SK-N-SH (cell line): ENCODE measurements around the gene FGG. TPM values are rescaled to one million over a fixed set of nuclear protein-coding genes. Genes with fewer than 3 reads are reported as not detected.

ENCODE experiments used
- CTCF ChIA-PET: fragments of 300-600, 350-600 bp; formaldehyde crosslinking; extraction: SDS; loops from one replicate; lab custom pipeline; 2021; lab: Yijun Ruan, JAX
- POLR2A ChIA-PET: fragments of 350-600 bp; sonication (Branson Sonifier 250); formaldehyde crosslinking; extraction: SDS; loops from one replicate; lab custom pipeline; 2020; ENCODE audit warnings: antibody characterized with exemption, inconsistent platforms; lab: Yijun Ruan, JAX
- DNase-seq: peaks from one replicate; pipeline ENCODE4 v3.0.0; 2012
- H2AFZ ChIP-seq: fragments of 200-600 bp; sonication (generic); 2 replicates; pipeline ENCODE4 v1.8.1; 2016; ENCODE audit warnings: antibody characterized with exemption, mild to moderate bottlenecking, low read depth
- H3F3A ChIP-seq: fragments of 200-600 bp; sonication (generic); replicated peaks from 2 replicates; pipeline ENCODE3; 2016; ENCODE audit warnings: antibody characterized with exemption, mild to moderate bottlenecking; ENCODE audit not compliant: insufficient read depth
- H3K27ac ChIP-seq, 2 experiments: fragments of 200-500 bp in 1 of 2; fragments of 200-600 bp in 1 of 2; sonication (Bioruptor generic) in 1 of 2; sonication (generic), shearing (Covaris generic) in 1 of 2; 2 replicates each; pipeline versions ENCODE4 v1.5.1 to v1.6.1; 2014 to 2016; ENCODE audit warnings: low read depth in 2 of 2, inconsistent platforms in 1 of 2, low read length in 1 of 2, mild to moderate bottlenecking in 1 of 2, mixed read lengths in 1 of 2
- H3K27me3 ChIP-seq: fragments of 200-600 bp; sonication (generic), shearing (Covaris generic); 2 replicates; pipeline ENCODE4 v1.6.1; 2016; ENCODE audit warnings: mixed run types; ENCODE audit not compliant: insufficient read depth
- H3K36me3 ChIP-seq, 2 experiments: fragments of 200-500 bp in 1 of 2; fragments of 200-600 bp in 1 of 2; sonication (Bioruptor generic) in 1 of 2; sonication (generic) in 1 of 2; replicated peaks in 1 of 2; 2 replicates each; pipeline versions ENCODE3 to v1.5.1; 2014 to 2016; ENCODE audit warnings: low read length in 1 of 2, mild to moderate bottlenecking in 1 of 2; ENCODE audit not compliant: insufficient read depth in 2 of 2, control insufficient read depth in 1 of 2
- H3K4me1 ChIP-seq, 2 experiments: fragments of 200-500 bp in 1 of 2; fragments of 200-600 bp in 1 of 2; sonication (Bioruptor generic) in 1 of 2; sonication (generic), shearing (Covaris generic) in 1 of 2; 2 replicates each; pipeline versions ENCODE4 v1.5.1 to v1.6.1; 2014 to 2016; ENCODE audit warnings: low read depth in 1 of 2, low read length in 1 of 2, mixed run types in 1 of 2; ENCODE audit not compliant: insufficient read depth in 2 of 2, control insufficient read depth in 1 of 2
- H3K4me2 ChIP-seq: fragments of 200-600 bp; sonication (generic), shearing (Covaris generic); 2 replicates; pipeline ENCODE4 v1.6.1; 2017; ENCODE audit warnings: mixed run types
- H3K4me3 ChIP-seq, 2 experiments: fragments of 200-500 bp in 1 of 2; fragments of 200-600 bp in 1 of 2; sonication (Bioruptor generic) in 1 of 2; sonication (generic), shearing (Covaris generic) in 1 of 2; 2 replicates each; pipeline versions ENCODE4 v1.5.1 to v1.8.1; 2014 to 2016; ENCODE audit warnings: low read depth in 2 of 2, inconsistent platforms in 1 of 2, low read length in 1 of 2, mild to moderate bottlenecking in 1 of 2, mixed read lengths in 1 of 2, moderate library complexity in 1 of 2
- H3K79me2 ChIP-seq: fragments of 200-600 bp; sonication (generic); 2 replicates; pipeline ENCODE4 v1.8.1; 2017; ENCODE audit warnings: mild to moderate bottlenecking; ENCODE audit not compliant: insufficient read depth
- H3K9ac ChIP-seq: fragments of 200-600 bp; sonication (generic); 2 replicates; pipeline ENCODE4 v1.6.1; 2017; ENCODE audit warnings: mixed run types
- H3K9me2 ChIP-seq: fragments of 200-600 bp; sonication (generic); 2 replicates; pipeline ENCODE4 v1.6.1; 2017; ENCODE audit warnings: mixed run types
- H3K9me3 ChIP-seq: fragments of 200-600 bp; sonication (generic); 2 replicates; pipeline ENCODE4 v1.6.1; 2017; ENCODE audit warnings: mixed run types, mild to moderate bottlenecking, moderate library complexity
- H4K20me1 ChIP-seq: fragments of 200-600 bp; sonication (generic); 2 replicates; pipeline ENCODE4 v1.6.1; 2017; ENCODE audit warnings: mild to moderate bottlenecking, mixed run types; ENCODE audit not compliant: insufficient read depth
- CTCF ChIP-seq: fragments of 200-600 bp; sonication (generic); IDR thresholded peaks from 2 replicates; pipeline ENCODE4 v1.6.1; 2017; ENCODE audit warnings: antibody characterized with exemption, mild to moderate bottlenecking, moderate library complexity
- EP300 ChIP-seq, 2 experiments: IDR thresholded peaks; 2 replicates each; pipeline versions ENCODE4 v1.4.0 to v1.6.1; 2012; ENCODE audit warnings: borderline replicate concordance in 1 of 2, low read depth in 1 of 2, low read length in 1 of 2
- FOXJ3 ChIP-seq: sonication (generic); formaldehyde crosslinking; IDR thresholded peaks from 2 replicates; pipeline ENCODE4 v1.5.1; 2020; ENCODE audit warnings: mild to moderate bottlenecking, missing genetic modification reagents
- FOXM1 ChIP-seq: IDR thresholded peaks from 2 replicates; pipeline ENCODE4 v1.4.0; 2012; ENCODE audit warnings: low read depth, mild to moderate bottlenecking
- GABPA ChIP-seq: IDR thresholded peaks from 2 replicates; pipeline ENCODE4 v1.4.0; 2012; ENCODE audit warnings: low read depth, mild to moderate bottlenecking
- GATA2 ChIP-seq: sonication (generic); formaldehyde crosslinking; IDR thresholded peaks from 2 replicates; pipeline ENCODE4 v1.5.0; 2020; ENCODE audit warnings: mild to moderate bottlenecking, missing genetic modification reagents
- MEF2A ChIP-seq: IDR thresholded peaks from 2 replicates; pipeline ENCODE4 v1.4.0; 2012; ENCODE audit warnings: low read depth, borderline replicate concordance
- NFIC ChIP-seq: IDR thresholded peaks from 2 replicates; pipeline ENCODE4 v1.4.0; 2012; ENCODE audit warnings: borderline replicate concordance
- NRF1 ChIP-seq: IDR thresholded peaks from 2 replicates; pipeline ENCODE4 v1.6.1; 2012; ENCODE audit warnings: low read depth, mild to moderate bottlenecking, low read length
- POLR2AphosphoS5 ChIP-seq: IDR thresholded peaks from 2 replicates; pipeline ENCODE4 v1.6.1; 2012; ENCODE audit warnings: low read depth, low read length
- RCOR1 ChIP-seq: fragments of 150-350 bp; IDR thresholded peaks from 2 replicates; pipeline ENCODE4 v1.6.1; 2017; ENCODE audit warnings: antibody characterized with exemption, low read length
- REST ChIP-seq: IDR thresholded peaks from 2 replicates; pipeline ENCODE4 v1.6.1; 2012; ENCODE audit warnings: mild to moderate bottlenecking, low read depth, low read length, moderate library complexity
- RFX5 ChIP-seq: IDR thresholded peaks from 2 replicates; pipeline ENCODE4 v1.6.1; 2012; ENCODE audit warnings: mild to moderate bottlenecking, improper control_type of control experiment, low read length
- RXRA ChIP-seq: IDR thresholded peaks from 2 replicates; pipeline ENCODE4 v1.4.0; 2012; ENCODE audit warnings: low read depth, mild to moderate bottlenecking, borderline replicate concordance
- TEAD4 ChIP-seq: IDR thresholded peaks from 2 replicates; pipeline ENCODE4 v1.4.0; 2012; ENCODE audit warnings: mild to moderate bottlenecking, borderline replicate concordance; ENCODE audit not compliant: insufficient read depth
- ZBTB33 ChIP-seq: IDR thresholded peaks from 2 replicates; pipeline ENCODE4 v1.4.0; 2012; ENCODE audit warnings: low read depth, borderline replicate concordance
- WGBS: methylation state at CpG from one replicate; pipeline ENCODE4 v1.1.6; 2017; ENCODE audit warnings: low lambda C conversion rate; 5-methylcytosine and 5-hydroxymethylcytosine counted together
- polyA plus RNA-seq, 3 experiments: library from polyadenylated mRNA; depleted of rRNA; stranded (reverse); fragments of >200 nt; gene quantifications; 2 replicates each; pipeline ENCODE4 v1.2.3, GENCODE V29; 2012

The FGG gene
- polyA plus RNA-seq, 1 of the 3 experiments (the other 2 are of a cell fraction) = not detected

GRCh38 chr4:154634058-154634457 is 21.6 kb upstream of the FGG start:
- H3K9me3 ChIP-seq = no peaks in the 10 kb centered on the region
- TF ChIP-seq EP300 (IDR thresholded peaks at IDR 0.05; ENCODE audit: borderline replicate concordance in 1 of 2, low read depth in 1 of 2, low read length in 1 of 2) = no peak
- no peak for TF ChIP-seq RXRA
- TF ChIP-seq NFIC = no peak
- no peak for TF ChIP-seq TEAD4
- TF ChIP-seq FOXM1 = no peak
- TF ChIP-seq ZBTB33 = no peak
- TF ChIP-seq NRF1 = no peak
- TF ChIP-seq MEF2A = no peak
- TF ChIP-seq RFX5 = no peak
- no peak for TF ChIP-seq FOXJ3 (CRISPR knock-in tag)
- TF ChIP-seq CTCF = no peak
- TF ChIP-seq RCOR1 = no peak
- TF ChIP-seq GATA2 = no peak
- TF ChIP-seq GABPA = no peak
- no peak for TF ChIP-seq REST
- TF ChIP-seq POLR2AphosphoS5 = no peak
- TF ChIP-seq, all 33 proteins: peak for 0
- Histone ChIP-seq H3F3A (no peaks in the 10 kb centered on the region), H3K9ac (no peak overlapping the region), H2AFZ (no peak overlapping the region), H3K9me2 (no peaks in the 10 kb centered on the region), H4K20me1 (no peaks in the 10 kb centered on the region), H3K4me2 (no peak overlapping the region), H3K36me3 (no peaks in the 10 kb centered on the region), H3K4me3 (no peak overlapping the region), H3K27me3 (peaks cover 12% of the 10 kb centered on the region; the same call in 1 of the 2 replicates), H3K27ac (no peak overlapping the region), H3K4me1 (no peaks in the 10 kb centered on the region), H3K79me2 (no peaks in the 10 kb centered on the region)
- ChIA-PET POLR2A (no interaction called here), CTCF (interaction anchor here (1.4 kb wide), 1 partner anchor 75 kb away, joined by 4 read pairs; no protein-coding TSS in a partner anchor)
- no peak for DNase-seq
- 2% methylated on average over 3 of the region's 3 CpGs for WGBS
